ENCODE data around the gene NUP85.

DNA sequence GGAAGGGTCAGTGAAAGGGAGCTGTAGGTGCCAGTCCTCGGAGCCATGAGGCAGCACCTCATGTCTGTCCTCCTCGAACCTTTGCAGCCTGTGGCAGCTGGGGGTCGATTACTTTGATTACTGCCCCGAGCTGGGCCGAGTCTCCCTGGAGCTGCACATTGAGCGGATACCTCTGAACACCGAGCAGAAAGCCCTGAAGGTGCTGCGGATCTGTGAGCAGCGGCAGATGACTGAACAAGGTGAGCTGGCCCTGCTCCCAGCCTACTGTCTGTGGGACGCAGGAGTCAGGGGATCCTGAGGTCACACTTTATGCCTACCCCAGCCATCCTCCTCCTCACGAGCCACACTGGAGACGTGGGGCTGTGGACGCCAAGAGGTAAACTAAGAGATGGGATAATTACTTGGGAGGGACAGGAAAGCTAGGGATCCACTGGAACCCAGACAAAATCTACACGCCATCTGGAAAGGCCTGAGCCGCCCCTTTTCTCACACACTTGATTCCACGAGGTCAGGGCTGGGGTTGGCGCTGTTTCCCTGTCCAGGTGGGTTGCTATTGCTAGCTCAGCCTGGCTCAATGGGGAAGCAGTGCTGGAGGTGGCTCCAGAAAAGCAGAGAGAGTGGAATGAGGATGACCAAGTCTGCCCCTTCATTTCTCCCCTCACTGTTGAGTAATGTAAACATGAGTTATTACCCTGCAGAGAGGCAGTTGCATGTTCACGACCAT is 26.4 kb downstream of the NUP85 start:
- TF ChIP-seq, protein P1, sequence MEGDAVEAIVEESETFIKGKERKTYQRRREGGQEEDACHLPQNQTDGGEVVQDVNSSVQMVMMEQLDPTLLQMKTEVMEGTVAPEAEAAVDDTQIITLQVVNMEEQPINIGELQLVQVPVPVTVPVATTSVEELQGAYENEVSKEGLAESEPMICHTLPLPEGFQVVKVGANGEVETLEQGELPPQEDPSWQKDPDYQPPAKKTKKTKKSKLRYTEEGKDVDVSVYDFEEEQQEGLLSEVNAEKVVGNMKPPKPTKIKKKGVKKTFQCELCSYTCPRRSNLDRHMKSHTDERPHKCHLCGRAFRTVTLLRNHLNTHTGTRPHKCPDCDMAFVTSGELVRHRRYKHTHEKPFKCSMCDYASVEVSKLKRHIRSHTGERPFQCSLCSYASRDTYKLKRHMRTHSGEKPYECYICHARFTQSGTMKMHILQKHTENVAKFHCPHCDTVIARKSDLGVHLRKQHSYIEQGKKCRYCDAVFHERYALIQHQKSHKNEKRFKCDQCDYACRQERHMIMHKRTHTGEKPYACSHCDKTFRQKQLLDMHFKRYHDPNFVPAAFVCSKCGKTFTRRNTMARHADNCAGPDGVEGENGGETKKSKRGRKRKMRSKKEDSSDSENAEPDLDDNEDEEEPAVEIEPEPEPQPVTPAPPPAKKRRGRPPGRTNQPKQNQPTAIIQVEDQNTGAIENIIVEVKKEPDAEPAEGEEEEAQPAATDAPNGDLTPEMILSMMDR (conservative IDR thresholded peaks at IDR 0.05; ENCODE audit: low read depth, low read length), result no peak
- TF ChIP-seq EZH2phosphoT487 (IDR thresholded peaks at IDR 0.05; ENCODE audit: borderline replicate concordance, low read length), result no peak
